Adrenal gland (tissue), 5 donors: ENCODE measurements around the gene PMEPA1.

Experiments
- POLR2A ChIP-seq, 2 donors: fragments of 450-650 bp; IDR thresholded peaks; one replicate each; pipeline ENCODE4 v1.6.1; 2017; ENCODE audit warnings: antibody characterized with exemption in 2 of 2, mild to moderate bottlenecking in 2 of 2, moderate library complexity in 1 of 2
- TF ChIP-seq, protein P1 (sequence below), 6 experiments: fragments of 450-650 bp in 4 of 6; fragments of 200-600 bp in 2 of 6; sonication (generic) in 1 of 6; IDR thresholded peaks; 1 replicate in 5 of 6; 2 replicates in 1 of 6; pipeline versions ENCODE4 v1.5.1 to v1.8.0; 2016 to 2021; ENCODE audit warnings: antibody characterized with exemption in 6 of 6, mild to moderate bottlenecking in 2 of 6, moderate library complexity in 1 of 6
- donor health status: DM: no; HTN: no; CAD: no.

- TF ChIP-seq, protein P1, sequence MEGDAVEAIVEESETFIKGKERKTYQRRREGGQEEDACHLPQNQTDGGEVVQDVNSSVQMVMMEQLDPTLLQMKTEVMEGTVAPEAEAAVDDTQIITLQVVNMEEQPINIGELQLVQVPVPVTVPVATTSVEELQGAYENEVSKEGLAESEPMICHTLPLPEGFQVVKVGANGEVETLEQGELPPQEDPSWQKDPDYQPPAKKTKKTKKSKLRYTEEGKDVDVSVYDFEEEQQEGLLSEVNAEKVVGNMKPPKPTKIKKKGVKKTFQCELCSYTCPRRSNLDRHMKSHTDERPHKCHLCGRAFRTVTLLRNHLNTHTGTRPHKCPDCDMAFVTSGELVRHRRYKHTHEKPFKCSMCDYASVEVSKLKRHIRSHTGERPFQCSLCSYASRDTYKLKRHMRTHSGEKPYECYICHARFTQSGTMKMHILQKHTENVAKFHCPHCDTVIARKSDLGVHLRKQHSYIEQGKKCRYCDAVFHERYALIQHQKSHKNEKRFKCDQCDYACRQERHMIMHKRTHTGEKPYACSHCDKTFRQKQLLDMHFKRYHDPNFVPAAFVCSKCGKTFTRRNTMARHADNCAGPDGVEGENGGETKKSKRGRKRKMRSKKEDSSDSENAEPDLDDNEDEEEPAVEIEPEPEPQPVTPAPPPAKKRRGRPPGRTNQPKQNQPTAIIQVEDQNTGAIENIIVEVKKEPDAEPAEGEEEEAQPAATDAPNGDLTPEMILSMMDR (IDR thresholded peaks at IDR 0.05): no peak
- TF ChIP-seq POLR2A (IDR thresholded peaks at IDR 0.05): no peak
Observed at GRCh38 chr20:57712341-57712740, 2.5 kb upstream of the PMEPA1 start.
